Measurements from ENCODE around the gene RPL11. TPM values are rescaled to one million over a fixed set of nuclear protein-coding genes. Genes with fewer than 3 reads are reported as not detected.

Gene RPL11
- polyA plus RNA-seq, 1 donor from 2014 or later, result 1,136 TPM

DNA sequence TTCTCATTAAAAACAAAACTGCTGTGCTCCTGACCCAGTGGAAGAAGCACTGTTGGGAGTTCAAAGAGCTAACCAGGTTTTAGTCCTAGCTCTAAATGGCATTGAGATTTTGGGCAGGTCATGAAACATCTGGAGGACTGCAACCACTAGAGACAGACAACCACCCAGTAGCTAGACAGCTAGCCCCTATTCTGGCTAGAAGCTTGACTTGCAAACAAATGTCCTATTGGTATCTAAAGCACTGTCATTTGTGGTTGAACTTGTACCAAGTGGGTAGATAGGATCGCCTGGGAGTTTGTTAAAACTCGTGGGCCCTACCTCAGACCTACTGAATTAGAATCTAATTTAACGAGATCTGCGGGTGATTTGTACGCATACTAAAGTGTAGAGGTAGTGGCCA is 6.9 kb downstream of the RPL11 start:
- Histone ChIP-seq H2AFZ (ENCODE audit: low read depth, low read length) (no peak overlapping the region), H3K9me2 (ENCODE audit: insufficient read depth, low read length) (no peaks in the 10 kb centered on the region), H3K9ac (ENCODE audit: low read length) (no peak overlapping the region), H3K4me3 (ENCODE audit: low read length) (no peak overlapping the region), H3F3A (ENCODE audit: insufficient read depth, low read length, poor library complexity, severe bottlenecking) (no peaks in the 10 kb centered on the region), H3K36me3 (ENCODE audit: insufficient read depth, low read length) (peaks cover 8% of the 10 kb centered on the region), H3K27ac (ENCODE audit: low read length) (no peak overlapping the region), H3K4me2 (ENCODE audit: low read length) (no peak overlapping the region), H3K9me3 (ENCODE audit: low read length) (no peaks in the 10 kb centered on the region), H3K79me2 (replicated peaks; ENCODE audit: insufficient read depth, low read length) (peaks cover 23% of the 10 kb centered on the region), H3K27me3 (ENCODE audit: insufficient read depth, low read depth, low read length) (no peaks in the 10 kb centered on the region), H4K20me1 (ENCODE audit: insufficient read depth) (no peaks in the 10 kb centered on the region)
- TF ChIP-seq RAD21 (conservative IDR thresholded peaks at IDR 0.05), result no peak
- TF ChIP-seq POLR2AphosphoS5 (IDR thresholded peaks at IDR 0.05), result no peak
- TF ChIP-seq, protein P1, sequence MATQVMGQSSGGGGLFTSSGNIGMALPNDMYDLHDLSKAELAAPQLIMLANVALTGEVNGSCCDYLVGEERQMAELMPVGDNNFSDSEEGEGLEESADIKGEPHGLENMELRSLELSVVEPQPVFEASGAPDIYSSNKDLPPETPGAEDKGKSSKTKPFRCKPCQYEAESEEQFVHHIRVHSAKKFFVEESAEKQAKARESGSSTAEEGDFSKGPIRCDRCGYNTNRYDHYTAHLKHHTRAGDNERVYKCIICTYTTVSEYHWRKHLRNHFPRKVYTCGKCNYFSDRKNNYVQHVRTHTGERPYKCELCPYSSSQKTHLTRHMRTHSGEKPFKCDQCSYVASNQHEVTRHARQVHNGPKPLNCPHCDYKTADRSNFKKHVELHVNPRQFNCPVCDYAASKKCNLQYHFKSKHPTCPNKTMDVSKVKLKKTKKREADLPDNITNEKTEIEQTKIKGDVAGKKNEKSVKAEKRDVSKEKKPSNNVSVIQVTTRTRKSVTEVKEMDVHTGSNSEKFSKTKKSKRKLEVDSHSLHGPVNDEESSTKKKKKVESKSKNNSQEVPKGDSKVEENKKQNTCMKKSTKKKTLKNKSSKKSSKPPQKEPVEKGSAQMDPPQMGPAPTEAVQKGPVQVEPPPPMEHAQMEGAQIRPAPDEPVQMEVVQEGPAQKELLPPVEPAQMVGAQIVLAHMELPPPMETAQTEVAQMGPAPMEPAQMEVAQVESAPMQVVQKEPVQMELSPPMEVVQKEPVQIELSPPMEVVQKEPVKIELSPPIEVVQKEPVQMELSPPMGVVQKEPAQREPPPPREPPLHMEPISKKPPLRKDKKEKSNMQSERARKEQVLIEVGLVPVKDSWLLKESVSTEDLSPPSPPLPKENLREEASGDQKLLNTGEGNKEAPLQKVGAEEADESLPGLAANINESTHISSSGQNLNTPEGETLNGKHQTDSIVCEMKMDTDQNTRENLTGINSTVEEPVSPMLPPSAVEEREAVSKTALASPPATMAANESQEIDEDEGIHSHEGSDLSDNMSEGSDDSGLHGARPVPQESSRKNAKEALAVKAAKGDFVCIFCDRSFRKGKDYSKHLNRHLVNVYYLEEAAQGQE (IDR thresholded peaks at IDR 0.05; ENCODE audit: borderline replicate concordance), result no peak
- TF ChIP-seq MXI1 (conservative IDR thresholded peaks at IDR 0.05; ENCODE audit: poor library complexity, severe bottlenecking), result no peak
- no peak for TF ChIP-seq SMC3 (conservative IDR thresholded peaks at IDR 0.05; ENCODE audit: poor library complexity)
- TF ChIP-seq, protein P2, sequence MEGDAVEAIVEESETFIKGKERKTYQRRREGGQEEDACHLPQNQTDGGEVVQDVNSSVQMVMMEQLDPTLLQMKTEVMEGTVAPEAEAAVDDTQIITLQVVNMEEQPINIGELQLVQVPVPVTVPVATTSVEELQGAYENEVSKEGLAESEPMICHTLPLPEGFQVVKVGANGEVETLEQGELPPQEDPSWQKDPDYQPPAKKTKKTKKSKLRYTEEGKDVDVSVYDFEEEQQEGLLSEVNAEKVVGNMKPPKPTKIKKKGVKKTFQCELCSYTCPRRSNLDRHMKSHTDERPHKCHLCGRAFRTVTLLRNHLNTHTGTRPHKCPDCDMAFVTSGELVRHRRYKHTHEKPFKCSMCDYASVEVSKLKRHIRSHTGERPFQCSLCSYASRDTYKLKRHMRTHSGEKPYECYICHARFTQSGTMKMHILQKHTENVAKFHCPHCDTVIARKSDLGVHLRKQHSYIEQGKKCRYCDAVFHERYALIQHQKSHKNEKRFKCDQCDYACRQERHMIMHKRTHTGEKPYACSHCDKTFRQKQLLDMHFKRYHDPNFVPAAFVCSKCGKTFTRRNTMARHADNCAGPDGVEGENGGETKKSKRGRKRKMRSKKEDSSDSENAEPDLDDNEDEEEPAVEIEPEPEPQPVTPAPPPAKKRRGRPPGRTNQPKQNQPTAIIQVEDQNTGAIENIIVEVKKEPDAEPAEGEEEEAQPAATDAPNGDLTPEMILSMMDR (IDR thresholded peaks at IDR 0.05; ENCODE audit: poor library complexity, severe bottlenecking), result no peak
- no peak for TF ChIP-seq EZH2 (IDR thresholded peaks at IDR 0.05; ENCODE audit: borderline replicate concordance, insufficient read depth, low read length, poor library complexity, severe bottlenecking)
- TF ChIP-seq EP300 (conservative IDR thresholded peaks at IDR 0.05; ENCODE audit: poor library complexity, severe bottlenecking), result no peak
- no peak for TF ChIP-seq TAF1 (IDR thresholded peaks at IDR 0.05; ENCODE audit: low read depth)

DNA sequence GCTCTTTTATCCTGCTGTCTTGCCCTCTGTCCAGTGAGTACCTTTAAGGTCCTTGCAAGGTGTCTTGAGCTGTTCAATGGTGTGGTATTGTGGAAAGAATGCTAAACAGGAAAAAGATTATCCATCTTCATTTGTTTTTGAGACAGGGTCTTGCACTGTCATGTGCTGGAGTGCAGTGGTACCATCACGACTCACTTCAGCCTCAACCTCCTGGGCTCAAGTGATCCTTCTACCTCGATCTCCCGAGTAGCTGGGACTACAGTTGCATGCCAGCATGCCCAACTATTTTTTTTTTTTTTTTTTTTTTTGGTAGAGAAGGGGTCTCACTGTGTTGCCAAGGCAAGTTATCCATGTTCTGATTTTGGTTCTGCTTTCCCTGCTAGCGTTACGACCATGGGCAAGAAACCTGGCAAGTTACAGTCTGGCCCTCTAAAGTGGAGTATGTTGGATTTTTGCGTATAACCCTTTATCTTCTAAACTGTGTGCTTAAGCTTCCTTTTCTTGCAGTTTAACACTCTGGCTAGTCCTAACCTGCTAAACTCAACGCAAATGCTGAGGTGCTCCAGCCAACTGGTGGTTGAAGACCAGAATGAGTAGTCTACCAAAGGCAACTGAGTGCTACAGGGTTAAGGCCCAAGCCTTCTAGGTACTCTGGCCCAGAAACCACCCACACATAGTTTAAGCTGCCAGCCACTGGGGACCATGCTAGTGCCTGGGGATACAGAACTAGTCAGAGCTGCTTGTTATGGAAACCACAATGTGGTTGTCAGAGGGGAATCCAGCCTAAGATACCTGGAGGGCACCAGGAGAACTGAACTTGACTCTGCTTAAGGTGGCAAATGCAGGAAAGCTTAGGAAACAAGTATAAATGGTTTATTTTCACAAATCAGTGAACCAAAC is 7.9 kb downstream of the RPL11 start:
- Histone ChIP-seq H3K9ac (ENCODE audit: low read length) (no peak overlapping the region), H3K9me3 (ENCODE audit: low read length) (no peaks in the 10 kb centered on the region), H3K4me2 (ENCODE audit: low read length) (no peak overlapping the region), H3K9me2 (ENCODE audit: insufficient read depth, low read length) (no peaks in the 10 kb centered on the region), H3K4me3 (ENCODE audit: low read length) (no peak overlapping the region), H3K27ac (ENCODE audit: low read length) (no peak overlapping the region), H2AFZ (ENCODE audit: low read depth, low read length) (no peak overlapping the region), H3K36me3 (ENCODE audit: insufficient read depth, low read length) (peaks cover 8% of the 10 kb centered on the region), H3K79me2 (replicated peaks; ENCODE audit: insufficient read depth, low read length) (peaks cover 16% of the 10 kb centered on the region), H3K27me3 (ENCODE audit: insufficient read depth, low read depth, low read length) (no peaks in the 10 kb centered on the region), H3F3A (ENCODE audit: insufficient read depth, low read length, poor library complexity, severe bottlenecking) (no peaks in the 10 kb centered on the region), H4K20me1 (ENCODE audit: insufficient read depth) (no peaks in the 10 kb centered on the region)
- TF ChIP-seq MXI1 (conservative IDR thresholded peaks at IDR 0.05; ENCODE audit: poor library complexity, severe bottlenecking) (no peak), RAD21 (conservative IDR thresholded peaks at IDR 0.05) (no peak), POLR2AphosphoS5 (IDR thresholded peaks at IDR 0.05) (no peak), EP300 (conservative IDR thresholded peaks at IDR 0.05; ENCODE audit: poor library complexity, severe bottlenecking) (no peak), EZH2 (IDR thresholded peaks at IDR 0.05; ENCODE audit: borderline replicate concordance, insufficient read depth, low read length, poor library complexity, severe bottlenecking) (no peak), SMC3 (conservative IDR thresholded peaks at IDR 0.05; ENCODE audit: poor library complexity) (no peak), TAF1 (IDR thresholded peaks at IDR 0.05; ENCODE audit: low read depth) (no peak)
- TF ChIP-seq, protein P1 (IDR thresholded peaks at IDR 0.05; ENCODE audit: borderline replicate concordance), result no peak
- TF ChIP-seq, protein P2 (IDR thresholded peaks at IDR 0.05; ENCODE audit: poor library complexity, severe bottlenecking), result no peak
